ENCODE measurements around the gene E4F1. TPM values are rescaled to one million over a fixed set of nuclear protein-coding genes. Genes with fewer than 3 reads are reported as not detected.

E4F1 gene
- total and polyA plus RNA-seq, 2 of the 13 experiments (the other 11 are each of a cell fraction or from before 2014, with no cell fraction given), result 13.8 to 19.5 TPM

DNA sequence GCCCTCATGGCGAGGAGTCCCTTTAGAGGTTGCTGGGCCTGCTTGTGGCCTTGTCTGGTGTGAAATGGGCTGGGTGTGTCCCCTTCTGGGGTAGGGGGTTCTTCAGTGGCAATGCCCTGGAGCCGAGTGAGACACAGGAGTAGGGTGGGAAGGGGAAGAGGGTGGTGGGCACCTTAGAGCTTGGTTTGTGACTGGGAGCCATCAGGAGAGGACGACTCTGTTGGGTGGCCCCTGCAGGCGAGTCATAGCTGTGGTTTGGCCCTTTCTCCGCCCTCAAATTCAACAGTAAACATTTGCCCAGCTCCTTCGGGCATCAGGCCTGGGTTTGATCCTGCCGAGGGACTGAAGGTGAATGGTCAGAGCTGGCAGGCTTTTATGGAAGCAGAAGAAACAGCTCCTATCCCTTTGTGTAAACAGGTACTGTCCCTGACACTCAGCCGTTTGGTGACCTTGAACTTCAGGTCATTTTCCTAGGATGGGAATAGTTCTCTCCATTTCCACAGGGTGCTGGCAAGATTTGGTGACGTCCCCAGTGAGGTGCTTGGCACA lies 2.9 kb downstream of the E4F1 start:
- CTCF ChIA-PET (ENCODE audit: low intra/inter-chr PET ratio, low total read pairs), result no interaction called here
- peaks cover 18% of the 10 kb centered on the region for H3K79me2 ChIP-seq (ENCODE audit: insufficient read depth, low read length)
- H3K9me3 ChIP-seq (ENCODE audit: low read length), result no peaks in the 10 kb centered on the region
- intact Hi-C loops (cut with micrococcal nuclease; ENCODE audit: unreplicated experiment), result no loop called here
- FAIRE-seq (peak; percentile 97), DNase-seq (ENCODE audit: low spot score) (peak; percentile 91), ATAC-seq (peak; percentile 54)
- H3K4me2 ChIP-seq (ENCODE audit: low read depth, low read length), result peak overlapping the region; percentile 62
- H3K4me1 ChIP-seq (ENCODE audit: insufficient read depth, low read length), result peaks cover 30% of the 10 kb centered on the region
- H3K27me3 ChIP-seq (ENCODE audit: control insufficient read depth in 1 of 2, insufficient read depth in 2 of 2, low read length in 2 of 2), result no peaks in the 10 kb centered on the region
- H3K36me3 ChIP-seq (replicated peaks in 1 of 2; ENCODE audit: control insufficient read depth in 1 of 2, insufficient read depth in 2 of 2, low read length in 2 of 2), result peaks cover 17 to 30% of the 10 kb centered on the region in 2 experiments; a peak in 3 of 5 replicates
- 17% methylated on average over 7 of the region's 9 CpGs for WGBS (ENCODE audit: low lambda C conversion rate)
- 0 out of 2 replicates have a peak overlapping the region, but pooled peaks have one; percentile 2 for H3K9ac ChIP-seq (ENCODE audit: insufficient read depth, low read depth, low read length)
- H2AFZ ChIP-seq (ENCODE audit: low read length), result no peak overlapping the region
- H3K4me3 ChIP-seq (replicated peaks in 1 of 3; ENCODE audit: insufficient read depth in 1 of 3, low read depth in 2 of 3, low read length in 3 of 3), result peak overlapping the region in 1 of 3 experiments; percentile 52; a peak in 3 of 6 replicates
- POLR2A ChIA-PET, result interaction anchor here (0.7 to 3.1 kb wide), 19 partner anchors 9 to 78 kb away, joined by 3 to 56 read pairs (median 4); partner anchors contain the start of genes BRICD5, DNASE1L2, ECI1 and PGP
- H4K20me1 ChIP-seq (ENCODE audit: insufficient read depth, low read length), result peaks cover 11% of the 10 kb centered on the region
- in situ Hi-C loops (cut with HindIII; ENCODE audit: extremely low pct_ligation_motif_present, low pct_unique_long_range_greater_than_20kb), result no loop called here
- no TSS peak for BruUV-seq (replicated peaks)
- H3K27ac ChIP-seq (ENCODE audit: extremely low read length, insufficient read depth, low read length), result peak overlapping the region; percentile 68
- TF ChIP-seq HIVEP1 (CRISPR knock-in tag; IDR thresholded peaks at IDR 0.05) (no peak), SAP130 (CRISPR knock-in tag; IDR thresholded peaks at IDR 0.05; ENCODE audit: low read depth) (peak; percentile 79), KDM3A (CRISPR knock-in tag; IDR thresholded peaks at IDR 0.05; ENCODE audit: low read depth) (0 out of 2 replicates have a peak, but pooled peaks have one; percentile 20), KAT8 (CRISPR knock-in tag; IDR thresholded peaks at IDR 0.05) (peak; percentile 71), ZNF12 (CRISPR knock-in tag; IDR thresholded peaks at IDR 0.05) (no peak), RARG (CRISPR knock-in tag; IDR thresholded peaks at IDR 0.05; ENCODE audit: low read depth) (no peak), SIN3B (IDR thresholded peaks at IDR 0.05; ENCODE audit: low read length) (no peak), CBX1 (IDR thresholded peaks at IDR 0.05; ENCODE audit: low read depth) (no peak), SMAD3 (CRISPR knock-in tag; IDR thresholded peaks at IDR 0.05) (peak; percentile 38; the same call in 1 of the 2 replicates), HNRNPUL1 (IDR thresholded peaks at IDR 0.05; ENCODE audit: low read depth, low read length) (no peak), ZNF546 (CRISPR knock-in tag; conservative IDR thresholded peaks at IDR 0.05) (no peak)
- TF ChIP-seq, protein P1, sequence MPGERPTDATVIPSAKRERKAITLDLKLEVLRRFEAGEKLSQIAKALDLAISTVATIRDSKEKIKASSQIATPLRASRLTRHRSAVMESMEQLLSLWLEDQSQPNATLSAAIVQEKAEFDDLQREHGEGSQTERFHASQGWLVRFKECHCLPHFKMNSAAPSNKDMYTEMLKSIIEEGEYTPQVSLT (CRISPR knock-in tag; IDR thresholded peaks at IDR 0.05; ENCODE audit: borderline replicate concordance, low read depth), result no peak
- TF ChIP-seq, protein P2, sequence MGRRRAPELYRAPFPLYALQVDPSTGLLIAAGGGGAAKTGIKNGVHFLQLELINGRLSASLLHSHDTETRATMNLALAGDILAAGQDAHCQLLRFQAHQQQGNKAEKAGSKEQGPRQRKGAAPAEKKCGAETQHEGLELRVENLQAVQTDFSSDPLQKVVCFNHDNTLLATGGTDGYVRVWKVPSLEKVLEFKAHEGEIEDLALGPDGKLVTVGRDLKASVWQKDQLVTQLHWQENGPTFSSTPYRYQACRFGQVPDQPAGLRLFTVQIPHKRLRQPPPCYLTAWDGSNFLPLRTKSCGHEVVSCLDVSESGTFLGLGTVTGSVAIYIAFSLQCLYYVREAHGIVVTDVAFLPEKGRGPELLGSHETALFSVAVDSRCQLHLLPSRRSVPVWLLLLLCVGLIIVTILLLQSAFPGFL (CRISPR knock-in tag; IDR thresholded peaks at IDR 0.05), result no peak
- TF ChIP-seq, protein P3, sequence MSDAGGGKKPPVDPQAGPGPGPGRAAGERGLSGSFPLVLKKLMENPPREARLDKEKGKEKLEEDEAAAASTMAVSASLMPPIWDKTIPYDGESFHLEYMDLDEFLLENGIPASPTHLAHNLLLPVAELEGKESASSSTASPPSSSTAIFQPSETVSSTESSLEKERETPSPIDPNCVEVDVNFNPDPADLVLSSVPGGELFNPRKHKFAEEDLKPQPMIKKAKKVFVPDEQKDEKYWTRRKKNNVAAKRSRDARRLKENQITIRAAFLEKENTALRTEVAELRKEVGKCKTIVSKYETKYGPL (CRISPR knock-in tag; IDR thresholded peaks at IDR 0.05), result no peak
- TF ChIP-seq, protein P4, sequence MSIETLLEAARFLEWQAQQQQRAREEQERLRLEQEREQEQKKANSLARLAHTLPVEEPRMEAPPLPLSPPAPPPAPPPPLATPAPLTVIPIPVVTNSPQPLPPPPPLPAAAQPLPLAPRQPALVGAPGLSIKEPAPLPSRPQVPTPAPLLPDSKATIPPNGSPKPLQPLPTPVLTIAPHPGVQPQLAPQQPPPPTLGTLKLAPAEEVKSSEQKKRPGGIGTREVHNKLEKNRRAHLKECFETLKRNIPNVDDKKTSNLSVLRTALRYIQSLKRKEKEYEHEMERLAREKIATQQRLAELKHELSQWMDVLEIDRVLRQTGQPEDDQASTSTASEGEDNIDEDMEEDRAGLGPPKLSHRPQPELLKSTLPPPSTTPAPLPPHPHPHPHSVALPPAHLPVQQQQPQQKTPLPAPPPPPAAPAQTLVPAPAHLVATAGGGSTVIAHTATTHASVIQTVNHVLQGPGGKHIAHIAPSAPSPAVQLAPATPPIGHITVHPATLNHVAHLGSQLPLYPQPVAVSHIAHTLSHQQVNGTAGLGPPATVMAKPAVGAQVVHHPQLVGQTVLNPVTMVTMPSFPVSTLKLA (IDR thresholded peaks at IDR 0.05), result no peak
- TF ChIP-seq, protein P5, sequence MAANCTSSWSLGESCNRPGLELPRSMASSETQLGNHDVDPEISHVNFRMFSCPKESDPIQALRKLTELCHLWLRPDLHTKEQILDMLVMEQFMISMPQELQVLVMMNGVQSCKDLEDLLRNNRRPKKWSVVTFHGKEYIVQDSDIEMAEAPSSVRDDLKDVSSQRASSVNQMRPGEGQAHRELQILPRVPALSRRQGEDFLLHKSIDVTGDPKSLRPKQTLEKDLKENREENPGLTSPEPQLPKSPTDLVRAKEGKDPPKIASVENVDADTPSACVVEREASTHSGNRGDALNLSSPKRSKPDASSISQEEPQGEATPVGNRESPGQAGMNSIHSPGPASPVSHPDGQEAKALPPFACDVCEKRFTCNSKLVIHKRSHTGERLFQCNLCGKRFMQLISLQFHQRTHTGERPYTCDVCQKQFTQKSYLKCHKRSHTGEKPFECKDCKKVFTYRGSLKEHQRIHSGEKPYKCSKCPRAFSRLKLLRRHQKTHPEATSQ (CRISPR knock-in tag; IDR thresholded peaks at IDR 0.05; ENCODE audit: borderline replicate concordance), result no peak
- TF ChIP-seq, protein P6, sequence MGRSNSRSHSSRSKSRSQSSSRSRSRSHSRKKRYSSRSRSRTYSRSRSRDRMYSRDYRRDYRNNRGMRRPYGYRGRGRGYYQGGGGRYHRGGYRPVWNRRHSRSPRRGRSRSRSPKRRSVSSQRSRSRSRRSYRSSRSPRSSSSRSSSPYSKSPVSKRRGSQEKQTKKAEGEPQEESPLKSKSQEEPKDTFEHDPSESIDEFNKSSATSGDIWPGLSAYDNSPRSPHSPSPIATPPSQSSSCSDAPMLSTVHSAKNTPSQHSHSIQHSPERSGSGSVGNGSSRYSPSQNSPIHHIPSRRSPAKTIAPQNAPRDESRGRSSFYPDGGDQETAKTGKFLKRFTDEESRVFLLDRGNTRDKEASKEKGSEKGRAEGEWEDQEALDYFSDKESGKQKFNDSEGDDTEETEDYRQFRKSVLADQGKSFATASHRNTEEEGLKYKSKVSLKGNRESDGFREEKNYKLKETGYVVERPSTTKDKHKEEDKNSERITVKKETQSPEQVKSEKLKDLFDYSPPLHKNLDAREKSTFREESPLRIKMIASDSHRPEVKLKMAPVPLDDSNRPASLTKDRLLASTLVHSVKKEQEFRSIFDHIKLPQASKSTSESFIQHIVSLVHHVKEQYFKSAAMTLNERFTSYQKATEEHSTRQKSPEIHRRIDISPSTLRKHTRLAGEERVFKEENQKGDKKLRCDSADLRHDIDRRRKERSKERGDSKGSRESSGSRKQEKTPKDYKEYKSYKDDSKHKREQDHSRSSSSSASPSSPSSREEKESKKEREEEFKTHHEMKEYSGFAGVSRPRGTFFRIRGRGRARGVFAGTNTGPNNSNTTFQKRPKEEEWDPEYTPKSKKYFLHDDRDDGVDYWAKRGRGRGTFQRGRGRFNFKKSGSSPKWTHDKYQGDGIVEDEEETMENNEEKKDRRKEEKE (IDR thresholded peaks at IDR 0.05), result no peak
